Activated CD4-positive, alpha-beta T cell treated with anti-CD3 and anti-CD28 coated beads for 24 hours (primary cell): Measurements from ENCODE around the gene CCNI.
A peak's percentile ranks its signal among the peaks of the same experiment; 100 is the strongest.
"Not testable (repeated sequence)": the region's sequence is repeated elsewhere in the genome, so short reads cannot be mapped to it uniquely, and the experiment has no call there.

Experiments used
- DNase-seq, 2 donors: peaks; one replicate each; pipeline ENCODE4 v3.0.0-alpha.2; 2020; ENCODE audit warnings: low read depth in 2 of 2

CCNI gene

DNA sequence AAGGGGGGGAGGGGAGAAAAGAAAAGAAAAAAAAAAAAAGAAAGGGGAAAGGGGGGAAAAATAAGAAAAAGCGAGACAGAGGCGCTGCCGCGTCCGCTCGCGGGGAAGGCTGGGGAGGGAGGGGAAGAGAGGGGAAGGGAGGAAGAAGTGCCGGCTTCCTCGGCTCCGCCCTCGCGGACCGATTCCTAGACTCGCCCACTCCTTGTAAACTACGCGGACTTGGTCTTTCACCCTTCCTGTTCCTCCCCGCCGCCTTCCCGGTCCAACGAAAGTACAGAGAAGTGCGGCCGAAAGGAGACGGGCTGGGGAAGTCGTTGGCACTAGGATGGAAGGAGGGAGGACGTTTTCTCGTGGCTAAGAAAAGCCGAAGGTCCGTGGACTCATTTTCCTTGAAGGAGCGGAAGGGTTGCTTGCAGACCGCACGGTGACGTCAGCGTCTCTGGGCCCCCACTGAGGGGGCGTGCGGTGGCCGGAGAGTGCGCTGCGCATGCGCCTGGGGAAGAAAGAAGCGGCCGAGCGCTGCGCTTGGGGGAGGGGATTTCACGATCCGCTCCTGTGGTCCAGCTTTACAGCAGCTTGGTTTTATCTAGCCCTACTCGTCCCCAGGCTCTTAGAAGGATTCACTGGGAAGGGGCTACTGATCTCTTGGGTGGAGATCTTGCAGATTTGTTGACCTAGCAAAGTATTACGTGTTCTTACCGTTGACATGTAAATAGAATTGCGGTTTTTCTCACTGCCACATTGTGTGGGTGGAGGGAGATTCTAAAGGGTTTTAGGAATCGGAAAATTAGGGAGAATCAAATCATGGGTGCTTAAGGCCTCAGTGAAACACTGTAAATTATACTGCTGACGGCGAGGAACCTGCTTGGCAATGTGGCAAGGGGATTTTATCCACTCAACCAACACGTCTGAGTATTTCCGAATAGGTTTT is at the start of gene CCNI:
TSS of gene CCNI (minus strand) at position 121 of the 931 bp plus-strand sequence. CDS start 9,627 bp downstream, outside the sequence.
- DNase-seq: peak; percentile 82 to 84

GRCh38 chr4:77124576-77124975 is 48.8 kb upstream of the CCNI start:
- DNase-seq: no peak

- no peak for DNase-seq
Measured at GRCh38 chr4:77123411-77123810, 47.6 kb upstream of the CCNI start.

GRCh38 chr4:77122656-77123055 is 46.9 kb upstream of the CCNI start:
- no peak for DNase-seq

GRCh38 chr4:77121736-77122240 is 46.0 kb upstream of the CCNI start:
- DNase-seq: no peak

DNA sequence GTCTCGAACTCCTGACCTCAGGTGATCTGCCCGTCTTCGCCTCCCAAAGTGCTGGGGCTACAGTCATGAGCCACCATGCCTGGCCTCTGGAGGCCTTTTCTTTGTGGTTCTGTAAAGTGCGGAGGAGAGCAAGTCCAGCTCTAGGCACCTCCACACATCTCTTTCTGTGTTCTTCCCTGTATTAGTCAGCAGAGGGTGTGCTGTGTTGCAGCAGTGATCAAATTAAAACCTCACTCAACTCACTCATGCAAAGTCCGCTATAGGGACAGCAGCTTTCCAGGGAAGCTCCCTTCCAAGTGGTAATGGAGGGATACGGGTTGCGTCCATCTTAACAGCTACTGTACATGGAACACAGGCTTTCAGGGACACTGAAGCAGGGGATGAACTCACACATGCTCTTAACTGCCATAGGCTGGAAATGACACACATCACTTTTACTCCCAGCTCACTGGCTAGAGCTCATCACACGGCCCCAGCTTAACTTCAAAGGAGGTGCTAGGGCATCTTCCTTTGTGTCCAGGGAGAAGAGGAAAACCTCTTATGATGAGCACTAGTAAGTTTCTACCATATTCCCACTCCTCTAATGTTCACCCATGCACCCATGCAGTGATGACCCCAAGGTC is 45.2 kb upstream of the CCNI start:
- no peak for DNase-seq

- no peak for DNase-seq
Measured at GRCh38 chr4:77117721-77118120, 41.9 kb upstream of the CCNI start.

DNA sequence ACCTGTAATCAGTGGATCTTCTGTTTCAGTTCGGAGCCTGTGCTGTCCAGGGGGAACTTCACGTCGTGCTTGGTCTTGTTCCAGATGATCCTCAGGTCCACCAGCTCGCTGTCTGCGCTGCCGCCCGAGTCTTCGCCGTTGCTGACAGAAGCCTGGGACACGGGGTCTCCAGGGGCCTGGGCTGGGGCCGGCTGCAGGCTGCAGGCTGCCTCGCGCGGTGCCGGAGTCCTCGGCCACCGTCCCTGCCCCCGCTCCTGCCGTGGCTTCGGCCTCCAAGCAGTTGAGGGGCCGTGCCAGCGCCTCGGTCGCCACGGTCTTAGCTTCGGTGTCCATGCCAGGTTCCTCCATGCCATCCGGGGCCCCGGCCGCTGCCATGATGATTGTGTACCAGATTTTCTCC is 37.3 kb upstream of the CCNI start:
- DNase-seq: no peak

DNA sequence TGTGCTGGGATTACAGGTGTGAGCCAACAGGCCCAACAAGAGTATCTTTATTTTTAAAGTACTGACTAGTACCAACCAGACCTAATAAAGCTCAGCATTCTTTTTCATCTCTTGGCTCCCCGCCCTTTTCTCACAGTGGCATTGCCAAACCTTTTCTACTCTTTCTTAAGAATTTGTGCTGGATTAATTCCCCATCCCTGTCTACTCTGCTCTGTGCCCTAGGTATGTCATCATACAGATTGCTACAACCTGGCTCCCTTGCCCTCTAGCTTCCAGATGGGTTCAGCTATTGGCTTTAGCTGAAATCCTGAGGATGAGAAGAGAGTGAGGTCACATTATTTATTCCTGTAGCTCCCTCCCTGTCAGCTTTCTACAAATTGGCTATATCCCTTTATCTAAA is 34.9 kb upstream of the CCNI start:
- DNase-seq: no peak

GRCh38 chr4:77104791-77105540 is 29.2 kb upstream of the CCNI start:
- DNase-seq: no peak

DNA sequence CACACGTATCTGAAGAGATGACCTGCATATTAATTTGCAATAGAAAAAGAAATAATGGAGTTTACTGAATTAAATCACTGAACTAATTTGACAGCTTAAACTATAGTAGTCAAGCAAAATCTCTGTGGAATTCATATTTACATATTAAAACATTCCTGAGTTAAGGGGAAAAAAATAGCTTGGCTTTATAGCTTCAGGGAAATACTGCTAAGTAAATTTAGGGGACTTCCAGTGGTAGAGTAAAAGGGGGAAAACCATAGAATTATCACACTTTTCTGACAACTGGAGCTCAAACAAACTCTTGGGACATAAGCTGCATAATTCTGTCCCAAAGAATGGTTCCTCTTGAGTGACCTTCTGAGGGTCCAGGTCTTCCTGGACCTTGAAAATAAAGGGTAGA is 28.6 kb upstream of the CCNI start:
- DNase-seq: no peak

- DNase-seq: no peak
Measured at GRCh38 chr4:77100234-77100633, 24.4 kb upstream of the CCNI start.

- no peak for DNase-seq
Measured at GRCh38 chr4:77097611-77098010, 21.8 kb upstream of the CCNI start.

- DNase-seq: peak; percentile 62 to 64
Measured at GRCh38 chr4:77095101-77095821, 19.5 kb upstream of the CCNI start.

DNA sequence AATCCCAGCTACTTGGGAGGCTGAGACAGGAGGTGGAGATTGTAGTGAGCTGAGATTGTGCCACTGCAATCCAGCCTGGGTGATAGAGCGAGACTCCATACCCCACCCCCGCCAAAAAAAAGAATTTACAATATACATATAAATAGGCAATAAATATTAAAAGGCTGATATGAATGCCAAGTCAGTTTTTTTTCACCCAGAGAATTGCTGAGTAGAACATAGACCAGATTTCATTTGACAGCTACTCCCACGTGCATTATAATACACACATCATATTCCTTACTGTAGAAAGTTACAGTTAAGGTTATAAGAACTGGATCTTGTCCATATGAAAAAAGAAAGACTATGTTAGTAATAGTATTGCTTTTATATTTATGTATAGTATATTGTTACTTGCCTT is 18.7 kb upstream of the CCNI start:
- DNase-seq: no peak

- no peak for DNase-seq
Measured at GRCh38 chr4:77093401-77093800, 17.6 kb upstream of the CCNI start.

- DNase-seq: no peak
Measured at GRCh38 chr4:77092975-77093374, 17.2 kb upstream of the CCNI start.

- no peak for DNase-seq
Measured at GRCh38 chr4:77089866-77090265, 14.1 kb upstream of the CCNI start.

DNA sequence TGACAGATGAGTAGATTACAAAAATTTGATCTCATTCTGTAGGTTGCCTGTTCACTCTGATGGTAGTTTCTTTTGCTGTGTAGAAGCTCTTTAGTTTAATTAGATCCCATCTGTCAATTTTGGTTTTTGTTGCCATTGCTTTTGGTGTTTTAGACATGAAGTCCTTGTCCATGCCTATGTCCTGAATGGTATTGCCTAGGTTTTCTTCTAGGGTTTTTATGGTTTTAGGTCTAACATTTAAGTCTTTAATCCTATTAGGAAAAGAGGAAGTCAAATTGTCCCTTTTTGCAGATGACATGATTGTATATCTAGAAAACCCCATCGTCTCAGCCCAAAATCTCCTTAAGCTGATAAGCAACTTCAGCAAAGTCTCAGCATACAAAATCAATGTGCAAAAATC is 11.2 kb upstream of the CCNI start:
- DNase-seq: not testable (repeated sequence)

GRCh38 chr4:77084019-77084639 is 8.3 kb upstream of the CCNI start:
- DNase-seq: no peak
